ENCODE measurements around the gene TLE4. TPM values are rescaled to one million over a fixed set of nuclear protein-coding genes. Genes with fewer than 3 reads are reported as not detected.
"Not testable (repeated sequence)": the region's sequence is repeated elsewhere in the genome, so short reads cannot be mapped to it uniquely, and the experiment has no call there.

TLE4 gene
- total RNA-seq, 1 experiment from 2014 or later: 8.1 TPM

GRCh38 chr9:79639354-79639753, 67.6 kb downstream of the TLE4 start:
- H3K36me3 Mint-ChIP-seq (ENCODE audit: insufficient read depth, unreplicated experiment): no peaks in the 10 kb centered on the region
- Histone ChIP-seq H3K9me3 (no peaks in the 10 kb centered on the region), H3K36me3 (ENCODE audit: control insufficient read depth, insufficient read depth, low read length) (no peaks in the 10 kb centered on the region), H3K4me3 (ENCODE audit: low read depth, low read length) (no peak overlapping the region), H3K4me1 (no peaks in the 10 kb centered on the region), H3K27me3 (replicated peaks; ENCODE audit: control insufficient read depth, insufficient read depth, low read length) (no peaks in the 10 kb centered on the region)
- POLR2A ChIA-PET: no interaction called here
- H3K9me3 Mint-ChIP-seq (ENCODE audit: unreplicated experiment): no peaks in the 10 kb centered on the region
- no peak overlapping the region for H3K27ac Mint-ChIP-seq (ENCODE audit: unreplicated experiment)
- CTCF ChIA-PET: no interaction called here
- intact Hi-C loops (cut with micrococcal nuclease; ENCODE audit: unreplicated experiment): no loop called here
- no peak overlapping the region for H3K4me3 Mint-ChIP-seq (ENCODE audit: unreplicated experiment)
- H3K4me1 Mint-ChIP-seq (ENCODE audit: low read depth, unreplicated experiment): peaks cover 7% of the 10 kb centered on the region
- no TSS peak for BruUV-seq (replicated peaks)
- H3K27me3 Mint-ChIP-seq (ENCODE audit: insufficient read depth, unreplicated experiment): no peaks in the 10 kb centered on the region
- DNase-seq: no peak
- no peak for TF ChIP-seq CTCF (IDR thresholded peaks at IDR 0.05; ENCODE audit: insufficient read depth in 1 of 2, low read depth in 1 of 2, low read length in 1 of 2, severe bottlenecking in 1 of 2, unreplicated experiment in 1 of 2)

GRCh38 chr9:79640067-79640466, 68.3 kb downstream of the TLE4 start:
- H3K4me3 ChIP-seq (ENCODE audit: low read depth, low read length); H3K36me3 ChIP-seq (ENCODE audit: control insufficient read depth, insufficient read depth, low read length); H3K4me1 Mint-ChIP-seq (ENCODE audit: low read depth, unreplicated experiment); H3K9me3 Mint-ChIP-seq (ENCODE audit: unreplicated experiment); H3K27me3 Mint-ChIP-seq (ENCODE audit: insufficient read depth, unreplicated experiment); H3K4me1 ChIP-seq; CTCF ChIA-PET; H3K9me3 ChIP-seq; POLR2A ChIA-PET; H3K27me3 ChIP-seq (replicated peaks; ENCODE audit: control insufficient read depth, insufficient read depth, low read length); H3K4me3 Mint-ChIP-seq (ENCODE audit: unreplicated experiment); H3K27ac Mint-ChIP-seq (ENCODE audit: unreplicated experiment); BruUV-seq (replicated peaks); DNase-seq; intact Hi-C loops (cut with micrococcal nuclease; ENCODE audit: unreplicated experiment); H3K36me3 Mint-ChIP-seq (ENCODE audit: insufficient read depth, unreplicated experiment): not testable (repeated sequence)

- Histone ChIP-seq H3K27me3 (replicated peaks; ENCODE audit: control insufficient read depth, insufficient read depth, low read length) (no peaks in the 10 kb centered on the region), H3K9me3 (no peaks in the 10 kb centered on the region), H3K4me1 (no peaks in the 10 kb centered on the region), H3K4me3 (ENCODE audit: low read depth, low read length) (no peak overlapping the region), H3K36me3 (ENCODE audit: control insufficient read depth, insufficient read depth, low read length) (no peaks in the 10 kb centered on the region)
- no peak overlapping the region for H3K27ac Mint-ChIP-seq (ENCODE audit: unreplicated experiment)
- intact Hi-C loops (cut with micrococcal nuclease; ENCODE audit: unreplicated experiment): no loop called here
- H3K9me3 Mint-ChIP-seq (ENCODE audit: unreplicated experiment): no peaks in the 10 kb centered on the region
- no peaks in the 10 kb centered on the region for H3K27me3 Mint-ChIP-seq (ENCODE audit: insufficient read depth, unreplicated experiment)
- no peak overlapping the region for H3K4me3 Mint-ChIP-seq (ENCODE audit: unreplicated experiment)
- peaks cover 7% of the 10 kb centered on the region for H3K4me1 Mint-ChIP-seq (ENCODE audit: low read depth, unreplicated experiment)
- no peak for DNase-seq
- ChIA-PET CTCF (no interaction called here), POLR2A (no interaction called here)
- TF ChIP-seq CTCF (IDR thresholded peaks at IDR 0.05; ENCODE audit: insufficient read depth in 1 of 2, low read depth in 1 of 2, low read length in 1 of 2, severe bottlenecking in 1 of 2, unreplicated experiment in 1 of 2): no peak
- no TSS peak for BruUV-seq (replicated peaks)
- H3K36me3 Mint-ChIP-seq (ENCODE audit: insufficient read depth, unreplicated experiment): no peaks in the 10 kb centered on the region
These were observed 69.3 kb downstream of the TLE4 start for GRCh38 chr9:79641070-79641469.

- Mint-ChIP-seq H3K4me1 (ENCODE audit: low read depth, unreplicated experiment) (peaks cover 3% of the 10 kb centered on the region), H3K27ac (ENCODE audit: unreplicated experiment) (no peak overlapping the region), H3K36me3 (ENCODE audit: insufficient read depth, unreplicated experiment) (no peaks in the 10 kb centered on the region), H3K4me3 (ENCODE audit: unreplicated experiment) (no peak overlapping the region), H3K27me3 (ENCODE audit: insufficient read depth, unreplicated experiment) (no peaks in the 10 kb centered on the region), H3K9me3 (ENCODE audit: unreplicated experiment) (no peaks in the 10 kb centered on the region)
- Histone ChIP-seq H3K4me3 (ENCODE audit: low read depth, low read length) (no peak overlapping the region), H3K9me3 (no peaks in the 10 kb centered on the region), H3K27me3 (replicated peaks; ENCODE audit: control insufficient read depth, insufficient read depth, low read length) (no peaks in the 10 kb centered on the region), H3K4me1 (no peaks in the 10 kb centered on the region), H3K36me3 (ENCODE audit: control insufficient read depth, insufficient read depth, low read length) (no peaks in the 10 kb centered on the region)
- no peak for TF ChIP-seq CTCF (IDR thresholded peaks at IDR 0.05; ENCODE audit: insufficient read depth in 1 of 2, low read depth in 1 of 2, low read length in 1 of 2, severe bottlenecking in 1 of 2, unreplicated experiment in 1 of 2)
- ChIA-PET POLR2A (no interaction called here), CTCF (no interaction called here)
- intact Hi-C loops (cut with micrococcal nuclease; ENCODE audit: unreplicated experiment): no loop called here
- DNase-seq: no peak
- no TSS peak for BruUV-seq (replicated peaks)
These were observed 70.9 kb downstream of the TLE4 start for GRCh38 chr9:79642671-79643070.
